Measurements from ENCODE around the gene NUCKS1.

- TF ChIP-seq CTCF (IDR thresholded peaks at IDR 0.05): no peak
- no peak for TF ChIP-seq NR2C2 (CRISPR knock-in tag; IDR thresholded peaks at IDR 0.05)
- TF ChIP-seq MAX (CRISPR knock-in tag; IDR thresholded peaks at IDR 0.05): no peak
- TF ChIP-seq, protein P1, sequence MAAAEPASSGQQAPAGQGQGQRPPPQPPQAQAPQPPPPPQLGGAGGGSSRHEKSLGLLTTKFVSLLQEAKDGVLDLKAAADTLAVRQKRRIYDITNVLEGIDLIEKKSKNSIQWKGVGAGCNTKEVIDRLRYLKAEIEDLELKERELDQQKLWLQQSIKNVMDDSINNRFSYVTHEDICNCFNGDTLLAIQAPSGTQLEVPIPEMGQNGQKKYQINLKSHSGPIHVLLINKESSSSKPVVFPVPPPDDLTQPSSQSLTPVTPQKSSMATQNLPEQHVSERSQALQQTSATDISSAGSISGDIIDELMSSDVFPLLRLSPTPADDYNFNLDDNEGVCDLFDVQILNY (CRISPR knock-in tag; IDR thresholded peaks at IDR 0.05): no peak
- no peak for TF ChIP-seq ATF2 (CRISPR knock-in tag; IDR thresholded peaks at IDR 0.05; ENCODE audit: borderline replicate concordance, low read depth)
Measured at GRCh38 chr1:205719015-205719414, 31.0 kb downstream of the NUCKS1 start.
